ENCODE data around the gene ATP13A4.

Gene ATP13A4

GRCh38 chr3:193400304-193400703 lies 154.4 kb downstream of the ATP13A4 start:
- H3K27ac ChIP-seq: no peak overlapping the region
- no peak for TF ChIP-seq CTCF (conservative IDR thresholded peaks at IDR 0.05)

GRCh38 chr3:193396451-193397244 lies 158.0 kb downstream of the ATP13A4 start:
- H3K27ac ChIP-seq: no peak overlapping the region
- no peak for TF ChIP-seq CTCF (conservative IDR thresholded peaks at IDR 0.05)

GRCh38 chr3:193391902-193392301 lies 162.8 kb downstream of the ATP13A4 start:
- no peak for TF ChIP-seq CTCF (conservative IDR thresholded peaks at IDR 0.05)
- no peak overlapping the region for H3K27ac ChIP-seq

- H3K27ac ChIP-seq: no peak overlapping the region
- no peak for TF ChIP-seq CTCF (conservative IDR thresholded peaks at IDR 0.05)
These were observed 165.4 kb downstream of the ATP13A4 start for GRCh38 chr3:193389335-193389734.

- H3K27ac ChIP-seq: no peak overlapping the region
- TF ChIP-seq CTCF (conservative IDR thresholded peaks at IDR 0.05): no peak
These were observed 166.3 kb downstream of the ATP13A4 start for GRCh38 chr3:193388361-193388760.

GRCh38 chr3:193387596-193387995 lies 167.1 kb downstream of the ATP13A4 start:
- TF ChIP-seq CTCF (conservative IDR thresholded peaks at IDR 0.05): no peak
- H3K27ac ChIP-seq: no peak overlapping the region

- no peak for TF ChIP-seq CTCF (conservative IDR thresholded peaks at IDR 0.05)
- no peak within 1 kb of the TSS for H3K27ac ChIP-seq
These were observed 176.0 kb downstream of the ATP13A4 start, which contains the start of gene ATP13A5 for GRCh38 chr3:193378706-193379105. TSS of gene ATP13A5 (minus strand) at chr3:193378753. CDS start at chr3:193378725, 28 bp downstream.

All from VCaP (cell line).